ENCODE data around the gene KCTD13. TPM values are rescaled to one million over a fixed set of nuclear protein-coding genes. Genes with fewer than 3 reads are reported as not detected.
A peak's percentile ranks its signal among the peaks of the same experiment; 100 is the strongest.
"Not testable (repeated sequence)": the region's sequence is repeated elsewhere in the genome, so short reads cannot be mapped to it uniquely, and the experiment has no call there.

Gene KCTD13
- total and polyA plus RNA-seq, 4 donors, result 11.0 to 79.2 (median 39.8) TPM

- H3K36me3 ChIP-seq (ENCODE audit: control insufficient read depth, insufficient read depth, low read length), result peaks cover 3% of the 10 kb centered on the region
- WGBS (ENCODE audit: insufficient coverage), result 87% methylated on average over 13 of the region's 14 CpGs
- no peak for DNase-seq (ENCODE audit: low read depth in 4 of 6, low spot score in 6 of 6)
- peak overlapping the region; percentile 86 for H3K4me3 ChIP-seq (ENCODE audit: low read depth, low read length)
- H3K4me1 ChIP-seq (ENCODE audit: control insufficient read depth, insufficient read depth, low read length), result peaks cover 17% of the 10 kb centered on the region
- H3K27me3 ChIP-seq (ENCODE audit: control insufficient read depth, insufficient read depth, low read length), result no peaks in the 10 kb centered on the region
- H3K9me3 ChIP-seq (ENCODE audit: control insufficient read depth, insufficient read depth, low read length), result no peaks in the 10 kb centered on the region
- H3K27ac ChIP-seq (ENCODE audit: low read depth, low read length), result peak overlapping the region; percentile 80
These were observed 37.2 kb upstream of the KCTD13 start for GRCh38 chr16:29963021-29963743.

GRCh38 chr16:29962344-29962994 is 36.4 kb upstream of the KCTD13 start:
- H3K9me3 ChIP-seq (ENCODE audit: control insufficient read depth, insufficient read depth, low read length), result no peaks in the 10 kb centered on the region
- peak overlapping the region; percentile 86 for H3K4me3 ChIP-seq (ENCODE audit: low read depth, low read length)
- WGBS (ENCODE audit: insufficient coverage), result 20% methylated on average over 13 of the region's 18 CpGs
- peak in 2 of 6 donors; percentile 10 to 23 for DNase-seq (ENCODE audit: low read depth in 4 of 6, low spot score in 6 of 6)
- H3K4me1 ChIP-seq (ENCODE audit: control insufficient read depth, insufficient read depth, low read length), result peaks cover 17% of the 10 kb centered on the region
- H3K27me3 ChIP-seq (ENCODE audit: control insufficient read depth, insufficient read depth, low read length), result no peaks in the 10 kb centered on the region
- H3K27ac ChIP-seq (ENCODE audit: low read depth, low read length), result peak overlapping the region; percentile 80
- no peaks in the 10 kb centered on the region for H3K36me3 ChIP-seq (ENCODE audit: control insufficient read depth, insufficient read depth, low read length)

- peak within 1 kb of the TSS; percentile 84 for H3K27ac ChIP-seq (ENCODE audit: low read depth, low read length)
- H3K4me1 ChIP-seq (ENCODE audit: control insufficient read depth, insufficient read depth, low read length), result peaks cover 17% of the 10 kb centered on the region
- under 1% methylated on average over 75 of the region's 75 CpGs for WGBS (ENCODE audit: insufficient coverage)
- H3K4me3 ChIP-seq (ENCODE audit: low read depth, low read length), result peak within 1 kb of the TSS; percentile 86
- no peaks in the 10 kb centered on the region for H3K27me3 ChIP-seq (ENCODE audit: control insufficient read depth, insufficient read depth, low read length)
- H3K36me3 ChIP-seq (ENCODE audit: control insufficient read depth, insufficient read depth, low read length), result no peaks in the 10 kb centered on the region
- H3K9me3 ChIP-seq (ENCODE audit: control insufficient read depth, insufficient read depth, low read length), result no peaks in the 10 kb centered on the region
- DNase-seq (ENCODE audit: low read depth in 4 of 6, low spot score in 6 of 6), result peak; percentile 86 to 98 (median 90)
These were observed 35.7 kb upstream of the KCTD13 start, which contains the start of gene TMEM219 for GRCh38 chr16:29961479-29962343. Gene TMEM219, plus strand, starts transcription at chr16:29962079. Its CDS starts 1,065 bp downstream, at chr16:29963144.

- Histone ChIP-seq H3K4me3 (ENCODE audit: low read depth, low read length) (peak overlapping the region; percentile 86), H3K27me3 (ENCODE audit: control insufficient read depth, insufficient read depth, low read length) (no peaks in the 10 kb centered on the region), H3K36me3 (ENCODE audit: control insufficient read depth, insufficient read depth, low read length) (no peaks in the 10 kb centered on the region), H3K4me1 (ENCODE audit: control insufficient read depth, insufficient read depth, low read length) (peaks cover 17% of the 10 kb centered on the region), H3K27ac (ENCODE audit: low read depth, low read length) (peak overlapping the region; percentile 84), H3K9me3 (ENCODE audit: control insufficient read depth, insufficient read depth, low read length) (no peaks in the 10 kb centered on the region)
- 73% methylated on average over 7 of the region's 10 CpGs for WGBS (ENCODE audit: insufficient coverage)
- no peak for DNase-seq (ENCODE audit: low read depth in 4 of 6, low spot score in 6 of 6)
These were observed 35.1 kb upstream of the KCTD13 start for GRCh38 chr16:29961127-29961478.

- not testable (repeated sequence) for H3K9me3 ChIP-seq (ENCODE audit: control insufficient read depth, insufficient read depth, low read length); H3K36me3 ChIP-seq (ENCODE audit: control insufficient read depth, insufficient read depth, low read length); H3K27me3 ChIP-seq (ENCODE audit: control insufficient read depth, insufficient read depth, low read length); H3K27ac ChIP-seq (ENCODE audit: low read depth, low read length); H3K4me3 ChIP-seq (ENCODE audit: low read depth, low read length); DNase-seq (ENCODE audit: low read depth in 4 of 6, low spot score in 6 of 6)
- WGBS (ENCODE audit: insufficient coverage), result no CpG with 5 or more reads among the region's 4 CpGs
- peaks cover 17% of the 10 kb centered on the region for H3K4me1 ChIP-seq (ENCODE audit: control insufficient read depth, insufficient read depth, low read length)
These were observed 33.8 kb upstream of the KCTD13 start for GRCh38 chr16:29959821-29960220.

GRCh38 chr16:29959293-29959692 is 33.3 kb upstream of the KCTD13 start:
- H3K9me3 ChIP-seq (ENCODE audit: control insufficient read depth, insufficient read depth, low read length), result no peaks in the 10 kb centered on the region
- H3K4me3 ChIP-seq (ENCODE audit: low read depth, low read length), result no peak overlapping the region
- no peak overlapping the region for H3K27ac ChIP-seq (ENCODE audit: low read depth, low read length)
- H3K27me3 ChIP-seq (ENCODE audit: control insufficient read depth, insufficient read depth, low read length), result no peaks in the 10 kb centered on the region
- WGBS (ENCODE audit: insufficient coverage), result 93% methylated on average over 3 of the region's 9 CpGs
- no peaks in the 10 kb centered on the region for H3K36me3 ChIP-seq (ENCODE audit: control insufficient read depth, insufficient read depth, low read length)
- DNase-seq (ENCODE audit: low read depth in 4 of 6, low spot score in 6 of 6), result no peak
- H3K4me1 ChIP-seq (ENCODE audit: control insufficient read depth, insufficient read depth, low read length), result peaks cover 17% of the 10 kb centered on the region

- H3K9me3 ChIP-seq (ENCODE audit: control insufficient read depth, insufficient read depth, low read length), result no peaks in the 10 kb centered on the region
- H3K27ac ChIP-seq (ENCODE audit: low read depth, low read length), result no peak overlapping the region
- no peaks in the 10 kb centered on the region for H3K27me3 ChIP-seq (ENCODE audit: control insufficient read depth, insufficient read depth, low read length)
- DNase-seq (ENCODE audit: low read depth in 4 of 6, low spot score in 6 of 6), result no peak
- no peaks in the 10 kb centered on the region for H3K36me3 ChIP-seq (ENCODE audit: control insufficient read depth, insufficient read depth, low read length)
- 89% methylated on average over 4 of the region's 5 CpGs for WGBS (ENCODE audit: insufficient coverage)
- H3K4me3 ChIP-seq (ENCODE audit: low read depth, low read length), result no peak overlapping the region
- peaks cover 17% of the 10 kb centered on the region for H3K4me1 ChIP-seq (ENCODE audit: control insufficient read depth, insufficient read depth, low read length)
These were observed 32.7 kb upstream of the KCTD13 start for GRCh38 chr16:29958756-29959155.

GRCh38 chr16:29951625-29952365 is 25.8 kb upstream of the KCTD13 start:
- H3K36me3 ChIP-seq (ENCODE audit: control insufficient read depth, insufficient read depth, low read length), result no peaks in the 10 kb centered on the region
- no peaks in the 10 kb centered on the region for H3K4me1 ChIP-seq (ENCODE audit: control insufficient read depth, insufficient read depth, low read length)
- no peak overlapping the region for H3K27ac ChIP-seq (ENCODE audit: low read depth, low read length)
- WGBS (ENCODE audit: insufficient coverage), result 83% methylated on average over 8 of the region's 8 CpGs
- no peak overlapping the region for H3K4me3 ChIP-seq (ENCODE audit: low read depth, low read length)
- H3K27me3 ChIP-seq (ENCODE audit: control insufficient read depth, insufficient read depth, low read length), result no peaks in the 10 kb centered on the region
- no peaks in the 10 kb centered on the region for H3K9me3 ChIP-seq (ENCODE audit: control insufficient read depth, insufficient read depth, low read length)
- DNase-seq (ENCODE audit: low read depth in 4 of 6, low spot score in 6 of 6), result no peak

- H3K4me3 ChIP-seq (ENCODE audit: low read depth, low read length), result no peak overlapping the region
- no peaks in the 10 kb centered on the region for H3K9me3 ChIP-seq (ENCODE audit: control insufficient read depth, insufficient read depth, low read length)
- 80% methylated on average over 4 of the region's 4 CpGs for WGBS (ENCODE audit: insufficient coverage)
- H3K27me3 ChIP-seq (ENCODE audit: control insufficient read depth, insufficient read depth, low read length), result no peaks in the 10 kb centered on the region
- H3K27ac ChIP-seq (ENCODE audit: low read depth, low read length), result no peak overlapping the region
- DNase-seq (ENCODE audit: low read depth in 4 of 6, low spot score in 6 of 6), result no peak
- H3K4me1 ChIP-seq (ENCODE audit: control insufficient read depth, insufficient read depth, low read length), result no peaks in the 10 kb centered on the region
- no peaks in the 10 kb centered on the region for H3K36me3 ChIP-seq (ENCODE audit: control insufficient read depth, insufficient read depth, low read length)
These were observed 24.9 kb upstream of the KCTD13 start for GRCh38 chr16:29950806-29951461.

Measured in spinal cord (tissue), 10 donors.